Adrenal gland (tissue), 12 donors: Measurements from ENCODE around the gene LRRC74A. TPM values are rescaled to one million over a fixed set of nuclear protein-coding genes. Genes with fewer than 3 reads are reported as not detected.

Source experiments
- DNase-seq, 7 donors: peaks; one replicate each; pipeline ENCODE4 v3.0.0-alpha.2; 2019 to 2020
- H3K27ac ChIP-seq, 5 donors: fragments of 200-600 bp; sonication (generic) in 4 of 5; 1 replicate in 3 of 5; 2 replicates in 2 of 5; pipeline versions ENCODE4 v1.5.1 to v1.8.0; 2016 to 2020; ENCODE audit warnings: mild to moderate bottlenecking in 1 of 5
- H3K27me3 ChIP-seq: fragments of 200-600 bp; 2 replicates; pipeline ENCODE4 v1.8.0; 2021
- H3K36me3 ChIP-seq, 2 donors: fragments of 200-600 bp; replicated peaks in 1 of 2; 1 replicate in 1 of 2; 2 replicates in 1 of 2; pipeline versions ENCODE4 v1.5.1 to v1.8.0; 2018 to 2022
- H3K4me1 ChIP-seq, 2 donors: fragments of 200-600 bp; replicated peaks in 1 of 2; 1 replicate in 1 of 2; 2 replicates in 1 of 2; pipeline versions ENCODE4 v1.5.1 to v1.8.0; 2018 to 2021
- H3K4me3 ChIP-seq, 4 donors: fragments of 200-600 bp; sonication (generic) in 3 of 4; one replicate each; pipeline ENCODE4 v1.5.1; 2016 to 2018
- H3K9me3 ChIP-seq, 3 donors: fragments of 200-600 bp; sonication (generic) in 1 of 3; replicated peaks in 1 of 3; 1 replicate in 2 of 3; 2 replicates in 1 of 3; pipeline versions ENCODE4 v1.5.1 to v1.8.0; 2016 to 2021
- POLR2A ChIP-seq, 2 donors: fragments of 450-650 bp; IDR thresholded peaks; one replicate each; pipeline ENCODE4 v1.6.1; 2017; ENCODE audit warnings: antibody characterized with exemption in 2 of 2, mild to moderate bottlenecking in 2 of 2, moderate library complexity in 1 of 2
- WGBS, 4 donors: extraction: QIAGEN DNeasy Blood & Tissue Kit in 2 of 4; methylation state at CpG; one replicate each; pipeline versions ENCODE4 v1.1.5 to v1.1.7; 2013 to 2017; 5-methylcytosine and 5-hydroxymethylcytosine counted together
- intact Hi-C, 2 donors: fragments of 100-400 bp; cut with DNase I; formaldehyde crosslinking; loops; one replicate each; pipeline versions ENCODE4 v1.14.1 to v1.15.0; 2022 to 2023
- polyA plus RNA-seq, 3 donors: library from polyadenylated mRNA; stranded (reverse); fragments of 200-250 nt in 2 of 3; fragments of 350-450 nt in 1 of 3; fragmentation: Illumina TruSeq in 1 of 3; extraction: RNeasy Lipid Tissue Mini Kit (QIAGEN cat#74804) in 1 of 3; gene quantifications; one replicate each; pipeline ENCODE4 v1.2.3, GENCODE V29; 2013 to 2014
- total RNA-seq, 9 donors: library from RNA; depleted of rRNA in 4 of 9; stranded (reverse); fragments of >200 nt in 4 of 9; fragments of 120-200 nt in 1 of 9; fragmentation: NEBNext Ultra II Directional in 1 of 9; extraction: Animal tissue kit (Norgen Biotek cat#: 25700) in 1 of 9; gene quantifications; one replicate each; pipeline versions ENCODE4 v1.1.0 to v1.2.4, GENCODE V29; 2013 to 2023
- TF ChIP-seq, protein P1 (sequence below), 6 experiments: fragments of 450-650 bp in 4 of 6; fragments of 200-600 bp in 2 of 6; sonication (generic) in 1 of 6; IDR thresholded peaks; 1 replicate in 5 of 6; 2 replicates in 1 of 6; pipeline versions ENCODE4 v1.5.1 to v1.8.0; 2016 to 2021; ENCODE audit warnings: antibody characterized with exemption in 6 of 6, mild to moderate bottlenecking in 2 of 6, moderate library complexity in 1 of 6
- donor health status: healthy with polysubstance abuse.
- donor health status: Bipolar disorder and iron deficiency.
- donor health status: DM: yes; HTN: yes; CAD: no.
- donor health status: DM: no; HTN: no; CAD: no.
- donor health status: DM: no; HTN: no; CAD: no.
- donor health status: DM: yes; HTN: yes; CAD: no.

The LRRC74A gene
- total and polyA plus RNA-seq, 12 donors: not detected

GRCh38 chr14:76781648-76782051 lies 44.6 kb upstream of the LRRC74A start:
- DNase-seq: no peak
- peaks cover 0 to 14% of the 10 kb centered on the region in 2 donors for H3K36me3 ChIP-seq
- H3K4me1 ChIP-seq: peaks cover 17 to 27% of the 10 kb centered on the region in 2 donors
- peak overlapping the region in 3 of 5 donors; percentile 6 to 58 (median 52) for H3K27ac ChIP-seq
- H3K4me3 ChIP-seq: no peak overlapping the region
- H3K27me3 ChIP-seq: no peaks in the 10 kb centered on the region
- TF ChIP-seq POLR2A (IDR thresholded peaks at IDR 0.05): no peak
- TF ChIP-seq, protein P1, sequence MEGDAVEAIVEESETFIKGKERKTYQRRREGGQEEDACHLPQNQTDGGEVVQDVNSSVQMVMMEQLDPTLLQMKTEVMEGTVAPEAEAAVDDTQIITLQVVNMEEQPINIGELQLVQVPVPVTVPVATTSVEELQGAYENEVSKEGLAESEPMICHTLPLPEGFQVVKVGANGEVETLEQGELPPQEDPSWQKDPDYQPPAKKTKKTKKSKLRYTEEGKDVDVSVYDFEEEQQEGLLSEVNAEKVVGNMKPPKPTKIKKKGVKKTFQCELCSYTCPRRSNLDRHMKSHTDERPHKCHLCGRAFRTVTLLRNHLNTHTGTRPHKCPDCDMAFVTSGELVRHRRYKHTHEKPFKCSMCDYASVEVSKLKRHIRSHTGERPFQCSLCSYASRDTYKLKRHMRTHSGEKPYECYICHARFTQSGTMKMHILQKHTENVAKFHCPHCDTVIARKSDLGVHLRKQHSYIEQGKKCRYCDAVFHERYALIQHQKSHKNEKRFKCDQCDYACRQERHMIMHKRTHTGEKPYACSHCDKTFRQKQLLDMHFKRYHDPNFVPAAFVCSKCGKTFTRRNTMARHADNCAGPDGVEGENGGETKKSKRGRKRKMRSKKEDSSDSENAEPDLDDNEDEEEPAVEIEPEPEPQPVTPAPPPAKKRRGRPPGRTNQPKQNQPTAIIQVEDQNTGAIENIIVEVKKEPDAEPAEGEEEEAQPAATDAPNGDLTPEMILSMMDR (IDR thresholded peaks at IDR 0.05): no peak
- 77 to 82% (median 78%) methylated on average over 2 of the region's 2 CpGs for WGBS, 4 donors
- intact Hi-C loops: no loop called here
- H3K9me3 ChIP-seq: no peaks in the 10 kb centered on the region

DNA sequence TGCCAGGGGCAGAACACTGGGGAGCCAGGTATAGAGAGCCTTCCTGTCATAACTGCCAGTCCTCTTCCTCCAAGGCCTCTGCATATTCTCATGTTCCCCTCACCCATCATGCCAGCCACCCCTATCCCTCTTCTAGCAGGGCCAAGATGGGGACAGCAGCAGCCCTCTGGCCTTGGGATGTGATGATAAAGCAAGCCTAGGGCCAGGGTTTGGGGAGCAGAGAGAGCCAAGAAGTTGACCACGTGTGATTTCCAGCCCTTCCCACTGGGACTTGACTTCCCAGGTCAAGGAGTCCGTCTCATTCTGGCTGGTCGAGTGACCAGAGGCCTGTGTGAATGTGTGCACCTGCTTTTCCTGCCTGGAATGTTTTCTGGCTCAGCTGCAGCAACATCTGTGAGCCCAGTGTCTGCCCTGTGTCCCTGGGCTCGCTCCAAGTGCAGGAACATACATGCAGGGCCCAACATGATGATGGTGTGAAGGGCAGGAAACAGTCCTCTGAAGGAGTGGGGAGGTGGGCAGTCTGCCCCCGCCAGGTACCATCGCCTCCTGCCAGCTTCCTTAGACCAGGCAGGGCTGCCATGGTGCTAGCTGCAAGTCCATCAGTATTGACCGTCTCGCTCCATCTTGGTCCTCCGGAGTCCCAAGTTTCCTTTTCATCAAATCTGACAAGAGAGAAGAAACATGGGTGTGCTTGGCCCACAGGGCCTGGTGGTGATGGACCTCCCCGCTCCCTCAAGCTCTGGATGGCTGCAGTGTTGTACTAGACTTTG lies 43.9 kb upstream of the LRRC74A start:
- H3K27me3 ChIP-seq: no peaks in the 10 kb centered on the region
- peaks cover 0 to 15% of the 10 kb centered on the region in 2 donors for H3K36me3 ChIP-seq
- TF ChIP-seq, protein P1 (IDR thresholded peaks at IDR 0.05): no peak
- no peak for TF ChIP-seq POLR2A (IDR thresholded peaks at IDR 0.05)
- peak in 5 of 7 donors; percentile 42 to 71 (median 54) for DNase-seq
- intact Hi-C loops: no loop called here
- peak overlapping the region in 3 of 5 donors; percentile 6 to 58 (median 52) for H3K27ac ChIP-seq
- no peak overlapping the region for H3K4me3 ChIP-seq
- H3K4me1 ChIP-seq: peaks cover 17 to 23% of the 10 kb centered on the region in 2 donors
- 63 to 78% (median 72%) methylated on average over 8 to 10 of the region's 10 CpGs for WGBS, 4 donors
- H3K9me3 ChIP-seq: no peaks in the 10 kb centered on the region

DNA sequence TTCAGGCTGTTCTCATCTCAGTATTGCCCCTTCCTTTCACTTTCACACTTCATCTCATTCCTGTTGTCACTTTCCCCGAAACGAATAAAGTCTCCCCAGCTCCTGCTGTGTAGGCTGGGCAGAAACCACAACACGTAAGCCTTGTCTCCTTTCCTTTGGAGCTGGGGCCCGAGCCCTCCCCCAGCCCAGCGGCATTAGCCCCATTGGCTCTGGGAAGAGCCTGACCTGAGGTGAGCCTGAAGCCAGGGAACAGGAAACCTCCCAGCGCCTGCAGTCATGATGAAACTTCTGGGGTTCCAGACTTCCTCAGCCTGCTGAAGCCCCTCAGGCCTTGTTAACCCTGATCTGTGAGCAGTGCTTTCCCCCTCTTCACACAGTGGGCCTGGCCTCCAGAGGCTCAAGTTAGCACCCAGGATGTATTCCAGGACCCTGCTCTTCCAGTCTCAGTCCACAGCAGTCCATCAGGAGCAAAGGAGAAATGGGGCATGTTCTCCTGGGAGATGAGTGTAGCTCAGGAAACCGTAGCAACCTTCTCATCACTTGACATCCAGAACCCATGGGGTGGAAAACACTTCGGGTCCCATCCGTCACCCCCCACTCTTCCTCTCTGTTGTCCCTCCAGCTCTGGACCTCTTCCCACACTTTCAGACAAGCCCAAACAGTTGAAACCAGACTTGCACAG lies 43.2 kb upstream of the LRRC74A start:
- Histone ChIP-seq H3K9me3 (no peaks in the 10 kb centered on the region), H3K36me3 (peaks cover 0 to 21% of the 10 kb centered on the region in 2 donors), H3K27ac (peak overlapping the region in 2 of 5 donors; percentile 52 to 58), H3K4me1 (peaks cover 17 to 23% of the 10 kb centered on the region in 2 donors), H3K4me3 (no peak overlapping the region), H3K27me3 (no peaks in the 10 kb centered on the region)
- TF ChIP-seq, protein P1 (IDR thresholded peaks at IDR 0.05): no peak
- TF ChIP-seq POLR2A (IDR thresholded peaks at IDR 0.05): no peak
- WGBS, 4 donors: 57 to 66% (median 61%) methylated on average over 8 to 9 of the region's 9 CpGs
- intact Hi-C loops: no loop called here
- peak in 1 of 7 donors; percentile 53 for DNase-seq

DNA sequence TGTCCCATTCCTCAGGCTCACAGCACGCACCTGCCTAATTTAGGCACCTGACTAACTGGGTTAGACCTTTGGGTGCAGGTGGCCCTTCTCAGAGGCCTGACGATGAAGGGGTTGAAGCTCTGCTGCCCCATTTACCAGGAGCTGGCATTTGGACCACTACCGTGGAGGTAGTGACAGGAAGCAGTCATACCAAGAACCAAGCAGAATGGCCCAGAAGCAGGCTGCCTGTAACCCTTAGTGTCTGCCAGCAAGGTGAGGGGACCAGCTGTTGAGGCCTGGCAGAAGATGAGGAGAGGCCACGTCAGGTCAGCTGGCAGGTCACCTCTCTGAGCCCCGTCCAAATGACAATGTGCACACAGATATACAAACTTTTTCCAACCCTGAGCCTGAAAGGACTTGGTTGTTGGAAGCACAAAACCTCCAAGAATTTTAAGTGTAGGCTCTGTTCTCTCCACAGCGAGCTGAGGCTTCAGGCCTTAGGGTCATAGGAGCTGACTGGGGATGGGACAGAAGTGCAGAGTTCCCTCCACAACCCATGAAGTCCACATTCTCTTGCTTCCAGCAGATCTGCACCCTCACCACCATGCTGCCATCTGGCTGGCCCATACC lies 41.8 kb upstream of the LRRC74A start:
- intact Hi-C loops: loop anchor here in 1 of 2 donors (2.0 kb wide), 1 partner anchor 74 kb away; no protein-coding TSS in a partner anchor
- Histone ChIP-seq H3K4me1 (peaks cover 17 to 23% of the 10 kb centered on the region in 2 donors), H3K36me3 (peaks cover 0 to 26% of the 10 kb centered on the region in 2 donors), H3K9me3 (no peaks in the 10 kb centered on the region), H3K27ac (no peak overlapping the region), H3K27me3 (no peaks in the 10 kb centered on the region), H3K4me3 (no peak overlapping the region)
- TF ChIP-seq, protein P1 (IDR thresholded peaks at IDR 0.05): no peak
- TF ChIP-seq POLR2A (IDR thresholded peaks at IDR 0.05): no peak
- DNase-seq: peak in 1 of 7 donors; percentile 50
- 80 to 97% (median 82%) methylated on average over 3 to 6 of the region's 6 CpGs for WGBS, 4 donors
